ENCODE results near the gene PAM16. TPM values are rescaled to one million over a fixed set of nuclear protein-coding genes. Genes with fewer than 3 reads are reported as not detected.
A peak's percentile ranks its signal among the peaks of the same experiment; 100 is the strongest.

Gene PAM16
- total RNA-seq, 1 donor: 20.2 TPM

DNA sequence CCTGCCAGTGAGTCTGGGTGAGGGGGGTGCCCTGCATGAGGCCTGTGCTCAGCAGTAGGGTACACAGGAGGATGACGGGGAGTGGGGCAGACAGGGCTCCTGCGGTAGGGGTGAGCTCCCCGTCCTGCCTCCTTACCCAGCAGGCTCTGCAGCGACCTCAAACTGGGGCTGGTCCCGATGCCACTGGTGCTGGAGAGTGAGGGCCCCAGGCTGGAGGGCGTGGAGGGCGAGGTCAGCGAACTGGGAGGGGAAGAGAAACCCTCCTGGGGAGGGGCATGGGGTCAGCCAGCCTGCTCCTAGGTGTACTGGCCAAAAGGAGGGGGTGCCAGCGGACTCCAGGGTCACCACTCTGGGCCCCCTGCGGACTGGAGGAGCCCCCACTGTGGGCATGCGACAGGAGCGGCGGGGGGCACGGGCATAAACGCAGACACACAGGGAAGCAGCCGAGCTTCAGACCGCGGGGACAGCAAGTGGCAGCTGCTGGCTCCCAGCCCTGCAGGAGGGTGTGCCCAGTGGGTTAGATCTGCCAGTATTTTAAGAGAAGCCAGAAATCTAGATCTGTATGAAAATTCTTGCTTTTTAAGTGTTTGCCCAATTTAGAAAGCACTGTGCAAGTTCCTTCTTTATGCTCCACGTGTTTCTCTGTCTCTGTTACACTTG lies 11.5 kb upstream of the PAM16 start:
- TF ChIP-seq CTCF (IDR thresholded peaks at IDR 0.05; ENCODE audit: insufficient read depth, low read length): no peak
- DNase-seq (ENCODE audit: low read depth): no peak
- H3K4me3 ChIP-seq (ENCODE audit: low read depth, low read length): no peak overlapping the region

DNA sequence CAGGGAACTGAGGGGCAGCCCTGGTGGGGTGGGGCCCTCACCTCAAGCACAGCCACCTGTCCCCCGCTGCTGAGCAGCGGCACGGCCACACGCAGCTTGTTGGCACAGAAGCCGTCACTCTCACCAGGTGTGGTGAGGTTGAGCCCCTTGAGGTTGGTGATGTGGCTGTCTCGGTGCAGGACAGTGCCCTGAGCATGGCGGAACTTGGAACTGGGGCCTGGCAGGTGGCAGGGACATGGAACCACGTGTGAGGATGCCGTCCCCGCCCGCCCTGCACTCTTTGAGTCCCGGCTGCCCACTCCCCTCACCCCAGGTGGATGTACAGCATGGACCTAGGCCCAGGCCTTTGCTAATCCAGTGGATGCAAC lies 10.8 kb upstream of the PAM16 start:
- DNase-seq (ENCODE audit: low read depth): no peak
- no peak for TF ChIP-seq CTCF (IDR thresholded peaks at IDR 0.05; ENCODE audit: insufficient read depth, low read length)
- H3K4me3 ChIP-seq (ENCODE audit: low read depth, low read length): no peak overlapping the region

DNA sequence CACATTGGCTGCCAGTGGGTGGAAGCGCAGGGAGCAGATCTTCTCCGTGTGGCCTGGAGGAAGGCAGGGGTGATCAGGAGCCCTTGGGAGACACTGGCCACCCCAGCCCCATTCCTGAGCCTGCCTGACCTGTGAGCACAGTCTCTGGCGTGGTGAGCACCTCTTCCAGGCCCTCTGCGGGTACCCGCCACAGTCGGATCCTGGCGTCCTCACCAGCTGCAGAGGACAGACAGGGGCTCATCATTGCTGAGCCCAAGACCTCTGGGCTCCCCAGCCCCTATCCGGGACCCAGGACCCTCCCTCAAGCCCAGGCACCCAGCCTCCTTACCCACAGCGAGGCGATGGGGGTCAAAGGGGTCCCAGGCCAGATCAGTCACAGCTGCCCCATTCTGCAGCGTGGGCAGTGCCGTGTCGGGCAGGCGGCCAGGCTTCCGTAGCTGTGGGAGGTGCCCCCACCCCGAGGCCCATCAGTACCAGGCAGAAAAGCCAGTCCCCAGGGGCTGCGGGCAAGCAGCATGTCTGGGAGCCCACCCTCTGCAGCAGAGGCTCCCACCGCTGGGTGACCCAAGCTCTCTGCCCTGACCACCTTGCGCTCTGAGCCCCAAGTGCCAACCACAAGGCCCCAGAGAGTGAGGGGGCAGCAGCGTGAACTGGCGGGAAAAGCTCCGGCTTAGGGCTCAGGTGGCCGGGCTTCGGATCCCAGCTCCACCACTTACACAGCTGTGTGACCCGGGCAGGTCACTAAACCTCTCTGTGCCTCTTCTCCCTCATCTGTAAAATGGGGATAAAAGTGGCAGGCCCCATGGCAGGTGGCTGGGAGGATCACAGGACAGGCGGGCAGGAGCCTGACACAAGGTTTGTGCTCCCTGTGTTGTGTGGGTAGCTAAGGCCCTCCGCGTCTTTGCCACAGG lies 10.2 kb upstream of the PAM16 start:
- no peak overlapping the region for H3K4me3 ChIP-seq (ENCODE audit: low read depth, low read length)
- no peak for TF ChIP-seq CTCF (IDR thresholded peaks at IDR 0.05; ENCODE audit: insufficient read depth, low read length)
- DNase-seq (ENCODE audit: low read depth): no peak

DNA sequence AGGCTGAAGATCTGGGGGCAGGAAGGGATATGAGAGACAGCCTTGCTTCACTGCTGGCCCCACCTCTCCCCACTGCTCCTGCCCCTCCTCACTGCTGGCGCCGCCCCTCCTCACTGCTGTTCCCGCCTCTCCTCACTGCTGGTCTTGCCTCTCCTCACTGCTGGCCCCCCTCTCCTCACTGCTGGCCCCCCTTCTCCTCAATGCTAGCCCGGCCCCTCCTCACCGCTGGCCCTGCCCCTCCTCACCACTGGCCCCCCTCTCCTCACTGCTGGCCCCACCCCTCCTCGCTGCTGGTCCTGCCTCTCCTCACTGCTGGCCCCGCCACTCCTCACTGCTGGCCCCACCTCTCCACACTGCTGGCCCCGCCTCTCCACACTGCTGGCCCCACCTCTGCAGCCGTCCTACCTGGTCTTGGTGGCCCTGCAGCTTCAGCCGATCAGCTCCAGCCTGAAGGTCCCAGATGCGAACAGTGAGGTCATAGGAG lies 9.5 kb upstream of the PAM16 start:
- no peak overlapping the region for H3K4me3 ChIP-seq (ENCODE audit: low read depth, low read length)
- no peak for DNase-seq (ENCODE audit: low read depth)
- TF ChIP-seq CTCF (IDR thresholded peaks at IDR 0.05; ENCODE audit: insufficient read depth, low read length): no peak

DNA sequence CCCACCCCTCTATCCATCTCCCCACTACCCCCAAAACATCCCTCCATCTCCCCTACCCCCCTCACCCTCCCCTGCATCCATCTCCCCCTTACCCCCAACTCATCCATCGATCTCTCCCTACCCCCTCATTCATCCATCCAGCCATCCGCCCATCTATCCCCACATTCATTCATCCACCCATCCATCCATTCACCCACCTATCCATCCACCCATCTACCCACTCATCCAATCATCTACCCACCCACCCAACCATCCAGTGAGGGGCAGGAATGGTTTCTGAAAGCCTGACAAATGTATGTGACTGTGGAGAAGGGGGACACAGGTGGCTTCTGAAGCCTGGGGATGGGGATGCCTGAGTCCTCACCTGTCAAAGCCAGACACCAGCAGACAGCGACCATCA lies 8.8 kb upstream of the PAM16 start:
- no peak overlapping the region for H3K4me3 ChIP-seq (ENCODE audit: low read depth, low read length)
- TF ChIP-seq CTCF (IDR thresholded peaks at IDR 0.05; ENCODE audit: insufficient read depth, low read length): no peak

DNA sequence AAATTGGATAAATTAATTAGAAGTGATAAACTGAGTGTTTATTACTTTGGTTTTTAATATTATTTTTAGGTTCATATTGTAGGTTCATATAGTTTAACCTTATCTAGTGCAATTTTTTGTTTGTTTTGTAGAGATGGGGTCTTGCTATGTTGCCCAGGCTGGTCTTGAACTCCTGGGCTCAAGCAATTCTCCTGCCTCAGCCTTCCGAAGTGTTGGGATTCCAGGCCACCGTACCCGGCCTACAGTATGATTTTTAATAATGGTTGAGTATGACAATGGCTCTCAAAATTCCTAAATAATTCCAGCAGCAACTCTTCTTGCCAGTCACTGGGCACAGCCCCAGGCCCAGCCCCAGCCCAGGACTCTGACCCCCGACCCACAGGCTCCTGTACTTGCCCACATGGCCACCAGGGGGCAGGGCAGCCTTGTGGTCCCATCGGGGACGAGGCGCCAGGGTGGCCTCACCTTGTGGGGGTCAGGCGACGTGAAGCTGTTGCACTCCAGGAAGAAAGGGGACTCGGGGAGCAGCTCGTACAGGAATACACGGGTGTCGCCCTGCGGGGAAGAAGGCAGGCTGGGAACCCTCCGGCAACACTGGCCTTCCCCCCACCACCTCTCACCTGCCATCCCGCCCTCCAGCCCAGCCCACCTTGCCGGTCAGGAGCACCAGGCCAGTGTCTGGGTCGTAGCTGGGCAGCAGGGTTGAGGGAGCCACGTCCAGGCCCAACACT lies 7.9 kb upstream of the PAM16 start:
- peak; percentile 96 for TF ChIP-seq CTCF (IDR thresholded peaks at IDR 0.05; ENCODE audit: insufficient read depth, low read length)
- DNase-seq (ENCODE audit: low read depth): peak; percentile 41
- no peak overlapping the region for H3K4me3 ChIP-seq (ENCODE audit: low read depth, low read length)

More for the DNA sequence above, 8.8 kb upstream of the PAM16 start:
- no peak for DNase-seq (ENCODE audit: low read depth)
